8988T (cell line): ENCODE measurements around the gene SPNS2.

ENCODE experiments used
- DNase-seq: peaks from one replicate; pipeline ENCODE4 v3.0.0; 2011

The SPNS2 gene

DNA sequence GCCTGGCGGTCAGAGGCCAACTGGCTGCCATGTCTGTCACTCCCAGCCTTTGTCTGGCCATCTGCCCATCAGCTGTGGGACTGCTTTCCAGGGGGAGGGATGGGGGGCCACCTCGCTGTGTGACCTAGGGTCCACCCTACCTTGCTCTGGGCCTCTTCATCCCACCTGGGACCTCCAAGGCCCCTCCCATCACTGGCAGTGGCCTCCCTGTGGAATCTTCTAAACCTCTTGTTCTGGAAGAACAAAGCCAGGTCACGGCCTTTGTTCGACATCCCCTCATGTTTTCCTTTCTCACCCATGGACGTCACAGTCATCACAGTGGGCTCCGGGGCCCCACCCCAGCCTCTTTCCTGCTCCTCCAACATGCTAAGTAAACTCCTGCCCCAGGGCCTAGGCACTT, 24.0 kb downstream of the SPNS2 start:
- no peak for DNase-seq

- no peak for DNase-seq
Observed at GRCh38 chr17:4523946-4524345, 25.3 kb downstream of the SPNS2 start.

DNA sequence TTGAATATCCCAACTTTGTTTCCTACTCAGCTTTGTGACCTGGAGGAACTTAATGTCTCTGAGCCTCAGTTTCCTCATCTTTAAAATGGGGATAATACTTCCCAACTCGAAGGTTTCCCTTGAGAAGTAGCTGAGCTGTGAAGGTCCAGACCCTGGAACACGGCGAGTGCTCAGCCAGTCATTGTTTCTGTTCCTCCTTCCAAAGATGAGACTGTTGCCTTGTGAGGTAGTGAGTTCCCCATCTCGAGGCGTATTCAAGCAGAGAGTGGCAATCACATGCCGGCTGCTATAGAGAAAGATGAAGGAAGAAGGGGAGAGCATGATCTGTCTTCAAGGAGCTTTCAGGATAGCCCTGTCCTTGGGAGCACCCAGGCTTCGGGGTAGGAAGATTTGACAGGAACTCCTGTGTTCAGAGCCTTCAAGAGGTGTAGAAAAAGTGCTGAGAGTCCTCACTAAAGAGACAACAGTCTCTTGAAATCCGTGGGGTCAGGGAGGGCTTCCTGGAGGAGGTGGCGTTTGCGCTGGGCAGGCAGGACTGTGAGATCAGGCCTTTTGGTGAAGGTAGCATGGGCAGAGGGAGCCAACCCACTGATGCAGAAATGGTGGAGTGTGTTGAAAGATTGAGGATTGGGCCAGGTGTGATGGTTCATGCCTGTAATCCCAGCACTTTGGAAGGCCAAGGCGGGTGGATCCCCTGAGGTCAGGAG, 27.2 kb downstream of the SPNS2 start:
- no peak for DNase-seq

- DNase-seq = no peak
Observed at GRCh38 chr17:4527134-4527533, 28.5 kb downstream of the SPNS2 start.

GRCh38 chr17:4527566-4528125, 29.0 kb downstream of the SPNS2 start:
- DNase-seq = no peak

DNA sequence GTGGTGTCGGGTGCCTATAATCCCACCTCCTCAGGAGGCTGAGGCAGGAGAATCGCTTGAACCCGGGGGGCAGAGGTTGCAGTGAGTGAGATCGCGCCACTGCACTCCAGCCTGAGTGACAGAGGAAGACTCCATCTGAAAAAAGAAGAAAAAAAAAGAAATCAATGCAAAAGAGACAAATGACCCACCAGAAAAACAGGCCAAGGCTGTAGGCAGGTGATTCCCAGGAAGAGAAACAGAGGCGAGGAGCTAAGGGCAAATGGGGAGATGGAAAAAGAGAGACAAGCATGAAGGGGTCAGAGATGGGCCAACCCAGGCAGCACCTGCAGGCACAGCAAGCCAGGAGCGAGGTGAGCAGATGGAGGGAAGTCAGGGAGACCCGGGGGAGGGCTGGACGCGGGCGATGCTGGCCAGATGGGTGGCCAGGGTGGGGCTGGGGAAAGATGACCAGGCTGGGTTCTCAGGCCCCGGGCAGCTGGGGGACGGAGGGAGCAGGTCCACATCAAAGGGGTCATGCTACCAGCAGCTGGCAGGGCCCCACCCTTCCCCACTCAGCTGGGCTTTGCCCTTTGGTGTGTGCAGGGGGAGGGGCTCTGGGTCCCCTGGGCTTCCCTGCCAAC, 31.0 kb downstream of the SPNS2 start:
- DNase-seq = no peak

GRCh38 chr17:4530799-4531730, 32.4 kb downstream of the SPNS2 start:
- DNase-seq = no peak

GRCh38 chr17:4531988-4532736, 33.5 kb downstream of the SPNS2 start:
- DNase-seq = no peak

- DNase-seq = no peak
Observed at GRCh38 chr17:4532860-4533522, 34.3 kb downstream of the SPNS2 start.

- no peak for DNase-seq
Observed at GRCh38 chr17:4533523-4534504, 35.1 kb downstream of the SPNS2 start.

DNA sequence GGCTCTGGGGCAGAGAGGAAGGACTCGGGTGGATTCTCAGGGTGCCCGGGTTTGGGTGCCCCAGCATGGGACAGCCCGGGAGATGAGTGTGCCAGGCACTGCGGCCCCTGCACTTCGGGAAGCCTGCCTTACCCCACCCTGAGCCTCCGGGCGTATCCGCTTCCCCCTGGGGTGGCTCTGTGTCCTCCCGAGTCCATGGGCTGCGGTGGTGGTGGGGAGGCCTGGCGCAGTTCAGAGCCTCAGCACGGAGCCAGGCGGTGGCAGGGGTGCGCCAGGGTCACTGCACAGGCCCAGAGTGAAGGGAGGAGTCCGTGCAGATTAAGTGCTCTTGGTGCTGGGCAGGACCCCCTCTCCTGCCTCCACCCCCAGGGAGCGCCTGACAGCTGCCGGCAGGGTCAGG, 35.8 kb downstream of the SPNS2 start:
- DNase-seq = no peak

DNA sequence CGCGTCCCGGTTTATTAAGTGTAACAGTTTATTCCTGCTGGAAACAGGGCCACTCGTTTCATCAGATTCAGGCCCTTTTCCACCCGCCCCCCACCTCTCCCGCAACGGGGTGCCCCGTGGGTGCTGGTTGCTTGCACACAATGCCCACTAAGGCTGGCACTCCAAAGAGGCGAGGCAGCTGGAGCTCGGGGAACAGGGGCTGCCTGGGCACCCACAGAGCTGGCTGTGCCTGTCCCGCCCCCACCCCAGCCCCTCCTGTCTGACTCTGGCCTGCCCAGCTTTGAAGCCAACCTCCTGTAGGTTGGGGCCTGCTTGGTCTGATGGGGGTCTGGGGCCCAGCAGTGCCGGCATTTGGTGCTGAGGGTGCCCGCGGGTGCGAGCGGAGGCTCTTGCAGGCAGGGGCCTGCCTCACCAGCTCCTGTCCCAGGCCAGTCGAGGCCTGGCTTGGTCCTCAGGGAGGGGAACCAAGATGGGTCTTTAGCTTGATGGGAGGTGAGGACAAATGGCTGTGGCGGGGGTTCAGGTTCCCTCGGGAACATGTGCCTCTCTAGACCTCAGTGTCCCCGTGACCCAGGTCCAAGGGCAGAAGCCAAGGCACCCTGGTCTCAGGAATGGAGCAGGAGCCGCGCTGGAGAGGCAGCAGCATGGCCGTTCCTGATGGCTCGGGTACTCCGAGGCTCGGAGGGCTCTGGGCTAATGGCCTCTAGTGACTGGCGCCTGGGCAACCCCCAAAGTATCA, 36.4 kb downstream of the SPNS2 start:
- DNase-seq = no peak

GRCh38 chr17:4535667-4536258, 37.1 kb downstream of the SPNS2 start:
- DNase-seq = no peak

DNA sequence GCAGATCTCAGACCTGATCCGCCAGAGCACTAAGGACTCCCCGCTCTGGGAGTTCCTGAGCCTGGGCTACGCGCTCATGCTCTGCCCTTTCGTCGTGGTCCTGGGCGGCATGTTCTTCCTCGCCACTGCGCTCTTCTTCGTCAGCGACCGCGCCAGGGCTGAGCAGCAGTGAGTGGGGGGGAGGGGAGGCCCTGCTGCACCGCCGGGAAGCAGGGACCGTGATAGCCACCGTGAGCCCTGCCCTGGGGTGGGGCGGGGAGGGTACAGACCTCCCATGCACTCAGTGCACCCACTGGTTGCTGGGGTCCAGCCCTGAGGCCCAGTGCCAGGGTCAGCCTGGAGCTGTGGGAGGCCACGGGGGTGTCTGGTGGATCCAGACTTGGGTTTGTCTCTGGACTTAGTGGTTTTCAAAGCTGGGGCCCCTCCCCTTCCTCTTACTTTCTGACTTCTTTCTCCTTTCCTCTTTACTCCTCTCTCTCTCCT, 37.6 kb downstream of the SPNS2 start:
- no peak for DNase-seq

DNA sequence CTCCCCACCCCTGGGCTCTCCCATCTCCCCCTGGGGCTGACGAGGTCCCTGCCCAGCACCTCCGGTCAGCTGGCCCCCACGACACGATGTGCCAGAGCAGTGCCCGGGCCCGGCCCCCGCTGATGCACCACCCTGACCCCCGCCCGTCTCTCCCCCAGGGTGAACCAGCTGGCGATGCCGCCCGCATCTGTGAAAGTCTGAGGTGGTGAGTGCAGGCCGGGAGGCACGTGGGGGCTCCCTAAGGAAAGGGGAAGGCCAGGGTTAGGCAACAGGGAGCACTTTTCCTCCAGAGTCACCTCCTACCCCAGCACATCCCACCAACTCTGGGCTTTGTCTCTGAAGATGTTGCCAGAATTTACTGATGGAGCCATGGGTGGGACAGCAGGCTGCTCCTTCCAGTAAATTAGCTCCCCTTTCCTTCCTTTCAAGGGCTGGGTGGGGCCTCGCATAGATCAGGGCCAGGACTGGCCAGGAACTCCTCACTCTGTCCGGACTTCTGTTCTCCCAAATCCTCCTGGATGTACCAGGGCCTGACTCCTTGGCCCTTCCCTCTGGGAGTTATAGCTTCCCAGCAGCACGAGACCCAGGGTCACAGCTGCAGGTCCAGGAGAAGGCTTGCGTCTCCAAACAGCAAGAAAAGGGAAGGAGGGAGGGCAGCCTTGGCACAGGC, 38.2 kb downstream of the SPNS2 start:
- no peak for DNase-seq

DNA sequence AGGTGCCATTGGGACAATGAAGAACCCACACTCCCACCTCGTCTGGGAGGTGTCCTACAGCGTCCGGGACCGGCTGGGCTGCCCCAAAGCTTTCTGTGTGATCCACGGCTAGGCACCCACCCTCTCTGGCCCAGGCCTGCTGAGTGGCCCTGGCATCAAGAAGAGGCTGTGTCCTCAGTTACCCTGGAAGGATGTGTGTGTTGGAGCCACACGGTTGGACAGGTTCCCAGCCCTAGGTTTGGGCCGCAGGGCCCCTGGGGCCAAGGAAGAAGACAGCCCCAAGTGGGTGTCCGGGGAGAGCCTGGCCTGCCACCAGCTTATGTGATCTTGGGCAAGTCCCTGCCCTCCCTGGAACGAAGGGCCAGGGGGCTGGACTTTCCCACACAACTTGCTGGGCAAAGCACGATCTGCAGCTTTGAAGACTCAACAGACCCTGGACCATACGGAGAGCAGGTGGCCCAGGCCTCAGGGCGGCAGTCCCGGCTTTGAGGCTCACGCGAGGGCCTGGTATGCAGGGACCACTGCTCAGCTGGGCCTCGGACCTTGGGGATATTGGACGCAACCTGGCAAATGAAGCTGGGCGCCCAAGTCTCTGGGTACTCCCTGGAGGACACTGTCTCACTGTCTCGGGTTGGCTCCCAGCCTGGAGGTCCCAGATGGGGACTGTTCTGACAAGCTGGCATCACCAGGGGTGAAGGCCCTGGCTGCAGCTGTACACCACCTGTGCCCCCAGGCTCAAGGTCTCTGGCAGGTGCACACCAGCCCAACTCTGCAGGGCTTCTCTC, 39.0 kb downstream of the SPNS2 start:
- DNase-seq = no peak

GRCh38 chr17:4538236-4539002, 39.7 kb downstream of the SPNS2 start:
- DNase-seq = no peak
